ENCODE results near the gene MEF2D.
A peak's percentile ranks its signal among the peaks of the same experiment; 100 is the strongest.

MEF2D gene

GRCh38 chr1:156467385-156467784 is 33.2 kb downstream of the MEF2D start:
- no peak overlapping the region for H3K4me3 ChIP-seq (ENCODE audit: control insufficient read depth, low read depth, low read length)
- no peak for TF ChIP-seq CTCF (IDR thresholded peaks at IDR 0.05; ENCODE audit: control insufficient read depth, insufficient read depth, low read depth, low read length, missing control alignments)
- DNase-seq (ENCODE audit: low read depth) = no peak

- DNase-seq (ENCODE audit: low read depth) = no peak
- H3K4me3 ChIP-seq (ENCODE audit: control insufficient read depth, low read depth, low read length) = no peak overlapping the region
- peak; percentile 22 for TF ChIP-seq CTCF (IDR thresholded peaks at IDR 0.05; ENCODE audit: control insufficient read depth, insufficient read depth, low read depth, low read length, missing control alignments)
These were observed 34.7 kb downstream of the MEF2D start for GRCh38 chr1:156465747-156466365.

- no peak for DNase-seq (ENCODE audit: low read depth)
- H3K4me3 ChIP-seq (ENCODE audit: control insufficient read depth, low read depth, low read length) = no peak overlapping the region
- no peak for TF ChIP-seq CTCF (IDR thresholded peaks at IDR 0.05; ENCODE audit: control insufficient read depth, insufficient read depth, low read depth, low read length, missing control alignments)
These were observed 35.6 kb downstream of the MEF2D start for GRCh38 chr1:156464825-156465452.

GRCh38 chr1:156464335-156464734 is 36.2 kb downstream of the MEF2D start:
- TF ChIP-seq CTCF (IDR thresholded peaks at IDR 0.05; ENCODE audit: control insufficient read depth, insufficient read depth, low read depth, low read length, missing control alignments) = no peak
- H3K4me3 ChIP-seq (ENCODE audit: control insufficient read depth, low read depth, low read length) = no peak overlapping the region
- DNase-seq (ENCODE audit: low read depth) = no peak

GRCh38 chr1:156463874-156464273 is 36.7 kb downstream of the MEF2D start:
- no peak overlapping the region for H3K4me3 ChIP-seq (ENCODE audit: control insufficient read depth, low read depth, low read length)
- no peak for DNase-seq (ENCODE audit: low read depth)
- no peak for TF ChIP-seq CTCF (IDR thresholded peaks at IDR 0.05; ENCODE audit: control insufficient read depth, insufficient read depth, low read depth, low read length, missing control alignments)

- DNase-seq (ENCODE audit: low read depth) = no peak
- H3K4me3 ChIP-seq (ENCODE audit: control insufficient read depth, low read depth, low read length) = no peak overlapping the region
- no peak for TF ChIP-seq CTCF (IDR thresholded peaks at IDR 0.05; ENCODE audit: control insufficient read depth, insufficient read depth, low read depth, low read length, missing control alignments)
These were observed 37.4 kb downstream of the MEF2D start for GRCh38 chr1:156462954-156463795.
